WTC11 (cell line): ENCODE results near the gene PCK2. TPM values are rescaled to one million over a fixed set of nuclear protein-coding genes. Genes with fewer than 3 reads are reported as not detected.

Experiments used
- ATAC-seq: fragments of 200-7000 bp; cut with Tn5 transposase; 2 replicates; pipeline ENCODE4 v1.10.0; 2021; ENCODE audit warnings: mild to moderate bottlenecking, moderate library complexity
- CTCF ChIA-PET: fragments of 300-600 bp; sonication (Branson Sonifier 250); formaldehyde crosslinking; loops from one replicate; lab custom pipeline; 2021; ENCODE audit warnings: antibody characterized with exemption; lab: Charles Lee
- POLR2A ChIA-PET: fragments of 350-600 bp; sonication (Branson Sonifier 250); formaldehyde crosslinking; loops from one replicate; lab custom pipeline; 2021; ENCODE audit warnings: antibody characterized with exemption; lab: Charles Lee
- DNase-seq: peaks from one replicate; pipeline ENCODE4 v3.0.0; 2021; ENCODE audit warnings: low spot score
- H3K27ac Mint-ChIP-seq: 2 replicates; pipeline ENCODE4 v1.8.0; 2021; ENCODE audit warnings: mixed read lengths
- H3K27me3 Mint-ChIP-seq: 2 replicates; pipeline ENCODE4 v1.8.0; 2021; ENCODE audit warnings: low read depth, mild to moderate bottlenecking, moderate library complexity, mixed read lengths
- H3K36me3 Mint-ChIP-seq: 2 replicates; pipeline ENCODE4 v1.8.0; 2021; ENCODE audit warnings: mixed read lengths
- H3K4me1 Mint-ChIP-seq: 2 replicates; pipeline ENCODE4 v1.8.0; 2022; ENCODE audit warnings: mixed read lengths
- H3K4me3 Mint-ChIP-seq: 2 replicates; pipeline ENCODE4 v1.8.0; 2021; ENCODE audit warnings: mild to moderate bottlenecking, moderate library complexity, mixed read lengths
- H3K9me3 Mint-ChIP-seq: 2 replicates; pipeline ENCODE4 v1.8.0; 2021; ENCODE audit warnings: mixed read lengths
- ARID4B ChIP-seq: sonication (generic); formaldehyde crosslinking; IDR thresholded peaks from 2 replicates; pipeline ENCODE4 v1.8.0; 2023; ENCODE audit warnings: missing genetic modification reagents, mild to moderate bottlenecking, borderline replicate concordance
- ATF1 ChIP-seq: sonication (generic); formaldehyde crosslinking; IDR thresholded peaks from 2 replicates; pipeline ENCODE4 v1.8.1; 2023; ENCODE audit warnings: mild to moderate bottlenecking, moderate library complexity, missing genetic modification reagents
- CBFB ChIP-seq: sonication (generic); formaldehyde crosslinking; IDR thresholded peaks from 2 replicates; pipeline ENCODE4 v1.8.1; 2022; ENCODE audit warnings: mild to moderate bottlenecking, low read depth, missing genetic modification reagents
- CREM ChIP-seq: sonication (generic); formaldehyde crosslinking; IDR thresholded peaks from 2 replicates; pipeline ENCODE4 v1.8.1; 2022; ENCODE audit warnings: mild to moderate bottlenecking, missing genetic modification reagents, moderate library complexity
- GABPB1 ChIP-seq: sonication (generic); formaldehyde crosslinking; IDR thresholded peaks from 2 replicates; pipeline ENCODE4 v1.8.1; 2023; ENCODE audit warnings: mild to moderate bottlenecking, missing genetic modification reagents
- GRHL2 ChIP-seq: fragments of 250-450 bp; sonication (Bioruptor Pico); IDR thresholded peaks from 2 replicates; pipeline ENCODE4 v1.8.0; 2022; ENCODE audit warnings: mild to moderate bottlenecking, moderate library complexity; ENCODE audit not compliant: insufficient replicate concordance, severe bottlenecking
- HMGA2 ChIP-seq: fragments of 250-450 bp; sonication (Bioruptor Pico); IDR thresholded peaks from 2 replicates; pipeline ENCODE4 v1.4.0; 2021; ENCODE audit warnings: mild to moderate bottlenecking, moderate library complexity
- JAZF1 ChIP-seq: fragments of 250-450 bp; sonication (Bioruptor Pico); IDR thresholded peaks from 2 replicates; pipeline ENCODE4 v1.9.0; 2021; ENCODE audit warnings: moderate library complexity, mild to moderate bottlenecking, inconsistent platforms
- MXD4 ChIP-seq: fragments of 250-450 bp; sonication (Bioruptor Pico); IDR thresholded peaks from 2 replicates; pipeline ENCODE4 v1.8.0; 2021; ENCODE audit warnings: mild to moderate bottlenecking, moderate library complexity, borderline replicate concordance
- SOX15 ChIP-seq: fragments of 250-450 bp; sonication (Bioruptor Pico); IDR thresholded peaks from 2 replicates; pipeline ENCODE4 v1.9.0; 2021; ENCODE audit warnings: mild to moderate bottlenecking
- TCF7 ChIP-seq: sonication (generic); formaldehyde crosslinking; IDR thresholded peaks from 2 replicates; pipeline ENCODE4 v1.8.0; 2022; ENCODE audit warnings: mild to moderate bottlenecking, low read depth, missing genetic modification reagents, moderate library complexity
- TEAD1 ChIP-seq: sonication (generic); formaldehyde crosslinking; IDR thresholded peaks from 2 replicates; pipeline ENCODE4 v1.8.0; 2022; ENCODE audit warnings: mild to moderate bottlenecking, missing genetic modification reagents
- TEAD4 ChIP-seq: sonication (generic); formaldehyde crosslinking; IDR thresholded peaks from 2 replicates; pipeline ENCODE4 v1.8.0; 2022; ENCODE audit warnings: mild to moderate bottlenecking, missing genetic modification reagents
- total RNA-seq: library from RNA; stranded (reverse); gene quantifications from 3 replicates; pipeline ENCODE4 v1.2.3, GENCODE V29; 2021
- TF ChIP-seq, protein P1 (sequence below): fragments of 250-450 bp; sonication (Bioruptor Pico); IDR thresholded peaks from 2 replicates; pipeline ENCODE4 v1.9.0; 2021; ENCODE audit warnings: mild to moderate bottlenecking
- TF ChIP-seq, protein P2 (sequence below): fragments of 250-450 bp; sonication (Bioruptor Pico); conservative IDR thresholded peaks from 2 replicates; pipeline ENCODE4 v1.9.0; 2021; ENCODE audit warnings: mild to moderate bottlenecking
- TF ChIP-seq, protein P3 (sequence below): sonication (generic); formaldehyde crosslinking; IDR thresholded peaks from 2 replicates; pipeline ENCODE4 v1.8.1; 2022; ENCODE audit warnings: missing genetic modification reagents, borderline replicate concordance
- TF ChIP-seq, protein P4 (sequence below): sonication (generic); formaldehyde crosslinking; IDR thresholded peaks from 2 replicates; pipeline ENCODE4 v1.8.1; 2022; ENCODE audit warnings: low read depth, mild to moderate bottlenecking, moderate library complexity, missing genetic modification reagents, borderline replicate concordance

PCK2 gene
- total RNA-seq, 1 experiment from 2014 or later: 67.0 TPM

- H3K4me3 Mint-ChIP-seq: peak overlapping the region; percentile 95
- H3K27ac Mint-ChIP-seq: peak overlapping the region; percentile 53; the same call in 1 of the 2 replicates
- POLR2A ChIA-PET: interaction anchor here (0.6 kb wide), 1 partner anchor 496 kb away, joined by 3 read pairs; no protein-coding TSS in a partner anchor
- TF ChIP-seq, protein P1, sequence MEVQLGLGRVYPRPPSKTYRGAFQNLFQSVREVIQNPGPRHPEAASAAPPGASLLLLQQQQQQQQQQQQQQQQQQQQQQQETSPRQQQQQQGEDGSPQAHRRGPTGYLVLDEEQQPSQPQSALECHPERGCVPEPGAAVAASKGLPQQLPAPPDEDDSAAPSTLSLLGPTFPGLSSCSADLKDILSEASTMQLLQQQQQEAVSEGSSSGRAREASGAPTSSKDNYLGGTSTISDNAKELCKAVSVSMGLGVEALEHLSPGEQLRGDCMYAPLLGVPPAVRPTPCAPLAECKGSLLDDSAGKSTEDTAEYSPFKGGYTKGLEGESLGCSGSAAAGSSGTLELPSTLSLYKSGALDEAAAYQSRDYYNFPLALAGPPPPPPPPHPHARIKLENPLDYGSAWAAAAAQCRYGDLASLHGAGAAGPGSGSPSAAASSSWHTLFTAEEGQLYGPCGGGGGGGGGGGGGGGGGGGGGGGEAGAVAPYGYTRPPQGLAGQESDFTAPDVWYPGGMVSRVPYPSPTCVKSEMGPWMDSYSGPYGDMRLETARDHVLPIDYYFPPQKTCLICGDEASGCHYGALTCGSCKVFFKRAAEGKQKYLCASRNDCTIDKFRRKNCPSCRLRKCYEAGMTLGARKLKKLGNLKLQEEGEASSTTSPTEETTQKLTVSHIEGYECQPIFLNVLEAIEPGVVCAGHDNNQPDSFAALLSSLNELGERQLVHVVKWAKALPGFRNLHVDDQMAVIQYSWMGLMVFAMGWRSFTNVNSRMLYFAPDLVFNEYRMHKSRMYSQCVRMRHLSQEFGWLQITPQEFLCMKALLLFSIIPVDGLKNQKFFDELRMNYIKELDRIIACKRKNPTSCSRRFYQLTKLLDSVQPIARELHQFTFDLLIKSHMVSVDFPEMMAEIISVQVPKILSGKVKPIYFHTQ (CRISPR knock-in tag): no peak
- TF ChIP-seq, protein P2, sequence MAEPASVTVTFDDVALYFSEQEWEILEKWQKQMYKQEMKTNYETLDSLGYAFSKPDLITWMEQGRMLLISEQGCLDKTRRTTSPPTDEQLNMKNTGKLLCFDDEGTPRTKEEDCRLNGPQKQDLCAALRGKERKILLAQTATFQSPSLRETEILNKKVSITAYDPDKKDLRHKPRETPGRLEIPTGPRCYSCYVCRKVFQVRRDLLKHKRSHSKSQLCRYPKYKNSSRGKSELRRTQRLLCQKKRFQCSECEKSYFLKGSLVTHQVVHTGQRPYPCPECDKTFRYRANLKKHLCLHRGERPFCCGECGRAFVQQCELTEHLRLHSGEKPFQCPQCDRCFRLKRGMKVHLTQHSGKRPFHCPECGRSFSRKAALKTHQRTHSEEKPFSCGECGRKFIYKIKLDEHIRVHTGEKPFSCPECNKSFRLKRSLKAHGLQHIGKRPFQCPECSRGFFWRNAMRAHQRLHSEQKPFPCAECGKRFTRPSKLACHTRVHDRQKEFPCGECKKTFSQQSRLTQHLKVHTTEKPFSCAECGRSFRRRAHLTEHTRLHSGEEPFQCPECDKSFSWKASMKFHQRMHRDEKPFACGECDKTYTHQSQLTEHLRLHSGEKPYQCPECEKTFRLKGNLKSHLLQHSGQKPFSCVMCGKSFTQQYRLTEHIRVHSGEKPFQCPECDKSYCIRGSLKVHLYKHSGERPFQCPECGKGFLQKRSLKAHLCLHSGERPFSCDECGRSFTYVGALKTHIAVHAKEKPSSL: no peak
- no peak for TF ChIP-seq CREM
- TF ChIP-seq GABPB1: peak; percentile 48
- CTCF ChIA-PET: interaction anchor here (0.7 to 1.4 kb wide), 2 partner anchors 18 to 21 kb away, joined by 3 to 5 read pairs; partner anchors contain the start of gene IRF9
- H3K36me3 Mint-ChIP-seq: peaks cover 36% of the 10 kb centered on the region
- H3K9me3 Mint-ChIP-seq: no peaks in the 10 kb centered on the region
- DNase-seq: no peak
- no peak for ATAC-seq
- no peaks in the 10 kb centered on the region for H3K27me3 Mint-ChIP-seq
- H3K4me1 Mint-ChIP-seq: peaks cover 31% of the 10 kb centered on the region
These were observed 45.3 kb downstream of the PCK2 start for GRCh38 chr14:24139272-24139934.

DNA sequence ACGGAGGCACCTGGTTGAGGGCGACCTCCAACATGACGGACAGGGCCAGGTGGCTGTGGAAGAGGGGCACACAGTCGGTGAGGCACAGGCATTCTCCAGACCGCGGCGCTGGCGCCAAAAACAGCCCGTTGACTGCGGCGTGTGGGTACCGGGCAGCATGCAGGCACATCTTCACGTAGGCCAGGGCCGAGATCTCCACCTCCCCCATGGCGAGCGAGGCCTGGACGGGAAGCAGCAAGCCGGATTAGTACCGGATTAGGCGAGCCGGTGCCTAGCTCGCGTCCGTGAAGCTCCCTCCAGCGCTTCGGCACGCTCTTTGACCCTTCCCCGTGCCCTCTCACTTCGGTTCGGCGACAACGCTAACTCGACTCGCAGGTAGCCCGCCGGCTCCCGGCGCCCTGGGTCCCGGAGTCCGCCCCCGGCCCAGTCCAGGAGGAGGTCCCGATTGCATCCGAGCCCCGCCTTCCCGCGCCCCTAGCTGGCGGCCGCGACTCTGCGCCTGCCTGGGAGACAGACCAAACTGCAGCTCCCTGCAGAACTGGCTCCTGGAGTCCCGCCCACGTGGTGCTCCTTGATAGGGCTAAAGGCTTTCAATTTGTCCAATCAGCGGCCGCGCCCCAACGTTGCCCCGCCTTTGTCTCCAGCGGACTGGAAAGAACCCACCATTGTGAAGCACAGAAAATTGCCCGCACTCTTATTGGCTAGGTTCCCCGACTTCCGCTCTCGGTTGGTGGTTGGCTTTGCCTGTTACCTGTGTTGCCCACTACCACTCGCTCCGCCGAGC lies 47.2 kb downstream of the PCK2 start, which contains the start of gene EMC9:
Gene EMC9 (minus strand): TSS at position 495 of the 784 bp plus-strand sequence. CDS start 287 bp downstream, at position 208.
- H3K27ac Mint-ChIP-seq: peak within 1 kb of the TSS; percentile 99
- H3K27me3 Mint-ChIP-seq: no peaks in the 10 kb centered on the region
- CTCF ChIA-PET: interaction anchor here (0.6 to 2.3 kb wide), 14 partner anchors 20 to 586 kb away, joined by 3 to 26 read pairs (median 5); partner anchors contain the start of genes CIDEB, DCAF11, IRF9 and NRL
- ATAC-seq (peak; percentile 89), DNase-seq (peak; percentile 100)
- POLR2A ChIA-PET: interaction anchor here (0.6 to 2.1 kb wide), 12 partner anchors 10 to 603 kb away, joined by 3 to 24 read pairs (median 4); partner anchors contain the start of genes CARMIL3, CHMP4A, DCAF11 and IRF9
- peak within 1 kb of the TSS; percentile 95 for H3K4me3 Mint-ChIP-seq
- H3K36me3 Mint-ChIP-seq: peaks cover 42% of the 10 kb centered on the region
- H3K9me3 Mint-ChIP-seq: no peaks in the 10 kb centered on the region
- H3K4me1 Mint-ChIP-seq: peaks cover 35% of the 10 kb centered on the region
- no peak for TF ChIP-seq MXD4 (CRISPR knock-in tag)
- TF ChIP-seq ARID4B: no peak; the same call in 1 of the 2 replicates
- TF ChIP-seq TEAD4 (CRISPR knock-in tag): no peak
- TF ChIP-seq, protein P3, sequence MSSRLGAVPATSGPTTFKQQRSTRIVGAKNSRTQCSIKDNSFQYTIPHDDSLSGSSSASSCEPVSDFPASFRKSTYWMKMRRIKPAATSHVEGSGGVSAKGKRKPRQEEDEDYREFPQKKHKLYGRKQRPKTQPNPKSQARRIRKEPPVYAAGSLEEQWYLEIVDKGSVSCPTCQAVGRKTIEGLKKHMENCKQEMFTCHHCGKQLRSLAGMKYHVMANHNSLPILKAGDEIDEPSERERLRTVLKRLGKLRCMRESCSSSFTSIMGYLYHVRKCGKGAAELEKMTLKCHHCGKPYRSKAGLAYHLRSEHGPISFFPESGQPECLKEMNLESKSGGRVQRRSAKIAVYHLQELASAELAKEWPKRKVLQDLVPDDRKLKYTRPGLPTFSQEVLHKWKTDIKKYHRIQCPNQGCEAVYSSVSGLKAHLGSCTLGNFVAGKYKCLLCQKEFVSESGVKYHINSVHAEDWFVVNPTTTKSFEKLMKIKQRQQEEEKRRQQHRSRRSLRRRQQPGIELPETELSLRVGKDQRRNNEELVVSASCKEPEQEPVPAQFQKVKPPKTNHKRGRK (CRISPR knock-in tag): no peak
- no peak for TF ChIP-seq JAZF1 (CRISPR knock-in tag)
- TF ChIP-seq CBFB (CRISPR knock-in tag): no peak
- TF ChIP-seq SOX15 (CRISPR knock-in tag): no peak
- 0 out of 2 replicates have a peak, but pooled peaks have one; percentile 37 for TF ChIP-seq TCF7
- no peak for TF ChIP-seq HMGA2 (CRISPR knock-in tag)
- TF ChIP-seq GRHL2: no peak
- TF ChIP-seq ATF1 (CRISPR knock-in tag): no peak
- TF ChIP-seq TEAD1: no peak
- peak; percentile 74 for TF ChIP-seq GABPB1
- TF ChIP-seq, protein P4, sequence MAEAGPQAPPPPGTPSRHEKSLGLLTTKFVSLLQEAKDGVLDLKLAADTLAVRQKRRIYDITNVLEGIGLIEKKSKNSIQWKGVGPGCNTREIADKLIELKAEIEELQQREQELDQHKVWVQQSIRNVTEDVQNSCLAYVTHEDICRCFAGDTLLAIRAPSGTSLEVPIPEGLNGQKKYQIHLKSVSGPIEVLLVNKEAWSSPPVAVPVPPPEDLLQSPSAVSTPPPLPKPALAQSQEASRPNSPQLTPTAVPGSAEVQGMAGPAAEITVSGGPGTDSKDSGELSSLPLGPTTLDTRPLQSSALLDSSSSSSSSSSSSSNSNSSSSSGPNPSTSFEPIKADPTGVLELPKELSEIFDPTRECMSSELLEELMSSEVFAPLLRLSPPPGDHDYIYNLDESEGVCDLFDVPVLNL (CRISPR knock-in tag): 0 out of 2 replicates have a peak, but pooled peaks have one; percentile 53
